Medulla oblongata (tissue), 1 donor: ENCODE data around the gene PRMT3.
"Not testable (repeated sequence)": the region's sequence is repeated elsewhere in the genome, so short reads cannot be mapped to it uniquely, and the experiment has no call there.

Experiments used
- DNase-seq: peaks from one replicate; pipeline ENCODE4 v3.0.0-alpha.2; 2015; ENCODE audit errors: extremely low spot score

The PRMT3 gene

GRCh38 chr11:20511982-20512381 lies 124.5 kb downstream of the PRMT3 start:
- DNase-seq, result no peak

- DNase-seq, result no peak
Measured at GRCh38 chr11:20512869-20513268, 125.4 kb downstream of the PRMT3 start.

DNA sequence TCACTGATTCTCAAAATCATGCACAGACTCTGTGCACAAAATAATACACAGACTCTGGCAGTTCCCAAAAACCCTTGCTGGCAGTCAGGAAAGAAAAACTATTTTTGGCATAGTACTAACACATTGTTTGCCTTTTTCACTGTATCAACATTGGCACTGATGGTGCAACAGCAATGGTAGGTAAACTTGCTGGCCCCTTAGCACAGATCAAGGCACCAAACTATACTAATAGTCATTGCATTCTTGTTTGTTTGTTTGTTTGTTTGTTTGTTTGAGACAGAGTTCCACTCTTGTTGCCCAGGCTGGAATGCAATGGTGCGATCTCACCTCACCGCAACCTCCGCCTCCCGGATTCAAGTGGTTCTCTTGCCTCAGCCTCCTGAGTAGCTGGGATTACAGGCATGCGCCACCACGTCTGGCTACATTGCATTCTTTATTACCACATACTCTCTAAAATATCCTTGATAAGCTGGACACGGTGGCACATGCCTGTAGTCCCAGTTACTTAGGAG lies 130.9 kb downstream of the PRMT3 start:
- DNase-seq, result no peak

- DNase-seq, result no peak
Measured at GRCh38 chr11:20522536-20522935, 135.0 kb downstream of the PRMT3 start.

DNA sequence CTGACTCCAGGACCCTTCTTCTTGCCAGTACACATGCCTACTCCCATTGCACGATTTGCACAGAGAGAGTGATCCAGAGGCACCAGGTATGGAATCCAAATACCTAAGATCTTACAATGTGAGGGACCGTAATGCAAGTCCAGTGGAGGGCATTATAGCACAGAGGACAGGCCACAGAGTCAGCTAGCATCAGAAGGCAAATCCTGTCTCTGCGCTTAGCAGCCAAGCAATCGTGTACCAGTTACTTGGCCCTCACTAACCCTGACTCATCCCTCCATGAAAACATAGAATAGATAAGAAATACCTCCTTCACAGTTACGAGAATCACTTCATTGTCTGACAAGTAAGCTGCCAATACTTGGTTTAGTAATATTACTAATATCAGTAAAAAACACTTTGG lies 142.2 kb downstream of the PRMT3 start:
- no peak for DNase-seq

GRCh38 chr11:20530942-20531703 lies 143.6 kb downstream of the PRMT3 start:
- no peak for DNase-seq

DNA sequence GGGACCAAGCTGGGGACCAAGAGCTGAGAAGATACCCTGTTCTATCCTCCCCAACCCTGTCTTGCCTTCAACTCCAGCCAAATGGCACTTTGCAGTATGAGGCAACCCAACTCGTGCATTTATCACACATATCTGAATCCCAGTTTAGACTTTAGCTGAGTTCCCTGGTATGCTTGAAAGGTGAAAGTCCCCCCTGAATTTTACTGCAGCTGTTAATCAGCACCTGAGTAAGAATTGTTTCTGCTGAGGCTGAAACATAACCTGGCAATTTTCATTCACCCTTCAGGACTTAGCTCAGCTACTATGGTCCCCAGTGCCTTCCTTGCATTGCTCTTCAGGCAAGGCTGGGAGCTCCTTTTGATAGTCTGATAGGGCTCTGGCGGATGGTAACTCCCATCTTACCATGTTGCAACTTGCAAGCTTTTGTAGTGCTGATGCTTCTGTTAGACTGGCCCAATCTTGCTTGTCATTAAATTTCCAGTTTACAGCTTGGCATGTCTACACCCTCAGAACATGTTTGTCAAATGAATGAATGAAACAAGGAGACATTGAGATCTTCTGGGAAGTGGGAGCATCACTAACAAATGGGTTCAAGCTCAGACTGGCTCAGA lies 147.9 kb downstream of the PRMT3 start:
- DNase-seq, result no peak

DNA sequence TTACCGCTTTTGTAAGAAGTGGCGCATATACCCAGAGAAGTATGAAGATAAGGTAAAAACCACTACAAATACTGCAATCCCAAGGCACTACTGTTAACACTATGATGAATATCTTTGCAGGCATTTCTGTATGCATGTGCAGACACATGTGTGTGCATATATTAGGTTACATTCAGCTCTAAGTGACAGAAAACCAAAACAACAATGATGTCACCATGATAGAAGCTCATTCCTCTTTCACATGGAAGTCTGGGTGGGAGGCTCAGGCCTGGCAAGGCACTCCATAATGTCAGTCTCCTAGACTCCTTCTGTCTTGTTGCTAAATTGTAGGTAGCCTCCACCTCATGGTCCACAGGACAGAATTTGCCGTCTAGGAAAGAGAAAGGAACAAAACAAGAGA lies 148.8 kb downstream of the PRMT3 start:
- no peak for DNase-seq

DNA sequence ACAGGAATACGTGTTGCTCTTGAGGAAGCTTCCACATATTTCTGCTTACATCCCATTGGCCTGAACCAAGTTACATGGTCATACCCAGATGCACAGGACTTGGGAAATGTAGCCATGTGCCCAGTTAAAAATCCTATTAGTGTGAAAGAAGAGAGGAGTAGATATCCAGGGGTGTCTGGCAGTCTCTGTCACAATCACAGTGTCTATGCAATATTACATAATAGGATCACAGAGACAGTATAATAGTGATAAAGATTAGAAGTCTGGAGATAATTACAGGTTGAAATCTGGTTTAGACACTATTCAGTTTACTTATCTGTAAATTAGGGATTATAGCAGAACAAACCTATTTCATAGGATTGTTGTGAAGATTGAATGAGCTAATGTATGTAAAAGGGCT lies 149.3 kb downstream of the PRMT3 start:
- DNase-seq, result no peak

DNA sequence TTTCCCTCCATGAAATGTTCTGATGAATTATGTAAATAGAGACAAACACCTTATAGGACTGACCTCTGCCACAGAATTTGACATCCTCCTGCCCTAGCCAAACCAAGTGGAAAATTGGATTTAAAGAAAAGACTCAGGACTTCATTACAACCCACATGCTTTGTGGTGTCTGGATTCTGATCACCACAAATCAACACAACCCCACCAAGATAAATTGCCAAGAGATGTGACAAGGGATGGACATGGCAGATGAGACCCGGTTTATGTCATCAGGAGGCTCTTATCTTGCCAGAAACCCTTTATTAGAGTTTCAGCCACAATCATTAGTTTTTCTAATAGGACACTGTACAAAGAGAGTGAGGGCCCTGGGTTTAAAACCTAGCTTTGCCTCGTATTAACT lies 154.0 kb downstream of the PRMT3 start:
- DNase-seq, result no peak

- no peak for DNase-seq
Measured at GRCh38 chr11:20544603-20545237, 157.2 kb downstream of the PRMT3 start.

- no peak for DNase-seq
Measured at GRCh38 chr11:20547411-20547810, 159.9 kb downstream of the PRMT3 start.

DNA sequence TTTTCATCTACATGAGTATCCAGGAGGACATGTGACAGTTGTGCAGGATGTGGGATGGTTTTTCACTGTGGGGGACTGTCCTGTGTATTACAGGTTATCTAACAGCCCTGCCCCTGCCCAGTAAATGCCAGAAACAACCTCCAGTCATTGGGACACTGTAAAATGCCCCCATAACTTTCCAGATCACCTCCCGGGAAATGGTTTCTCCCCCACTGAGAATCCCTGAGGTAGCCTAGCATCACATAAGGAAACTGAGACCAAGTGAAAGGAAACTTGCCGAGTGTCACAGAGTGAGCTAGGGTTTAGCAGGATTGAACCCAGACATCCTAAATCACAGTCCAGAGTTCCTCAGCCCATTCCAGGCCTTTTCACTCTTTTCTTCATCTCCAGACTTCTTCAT lies 163.6 kb downstream of the PRMT3 start:
- no peak for DNase-seq

- DNase-seq, result no peak
Measured at GRCh38 chr11:20555783-20556182, 168.3 kb downstream of the PRMT3 start.

DNA sequence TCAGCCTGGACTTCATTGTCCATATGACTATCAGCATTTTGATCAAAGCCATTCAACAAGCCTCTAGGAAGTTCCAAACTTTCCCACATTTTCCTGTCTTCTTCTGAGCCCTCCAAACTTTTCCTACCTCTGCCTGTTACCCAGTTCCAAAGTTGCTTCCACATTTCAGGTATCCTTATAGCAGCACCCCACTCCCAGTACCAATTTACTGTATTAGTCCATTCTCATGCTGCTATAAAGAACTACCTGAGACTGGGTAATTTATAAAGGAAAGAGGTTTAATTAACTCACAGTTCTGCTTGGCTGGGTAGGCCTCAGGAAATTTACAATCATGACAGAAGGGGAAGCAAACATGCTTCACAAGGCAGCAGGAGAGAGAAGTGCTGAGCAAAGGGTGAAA lies 168.9 kb downstream of the PRMT3 start:
- not testable (repeated sequence) for DNase-seq

DNA sequence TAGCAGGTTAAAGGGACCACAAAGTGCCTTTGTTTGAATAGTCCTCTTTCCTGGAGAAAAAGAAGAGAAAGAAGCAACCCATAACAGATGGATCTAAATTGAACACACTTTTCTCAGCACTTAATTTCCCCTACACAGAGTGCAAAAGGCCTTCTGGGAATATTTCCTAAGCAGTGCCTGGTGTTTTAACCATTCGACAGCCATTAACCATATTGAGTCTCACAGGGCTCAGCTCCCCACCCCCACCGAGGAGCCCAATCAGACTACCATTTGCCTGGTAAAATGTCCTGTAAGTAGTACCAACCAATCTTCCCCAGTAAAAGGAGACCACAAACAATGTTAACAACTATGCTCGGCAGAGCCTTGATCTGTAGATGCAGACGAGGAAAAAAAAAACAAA lies 171.2 kb downstream of the PRMT3 start:
- no peak for DNase-seq
